Upper lobe of left lung (tissue), 6 donors: Measurements from ENCODE around the gene OR51D1. TPM values are rescaled to one million over a fixed set of nuclear protein-coding genes. Genes with fewer than 3 reads are reported as not detected.

Experiments used
- ATAC-seq, 2 donors: fragments of 200-7000 bp; cut with Tn5 transposase; one replicate each; pipeline ENCODE4 v1.9.1; 2022; ENCODE audit warnings: mild to moderate bottlenecking in 2 of 2, moderate library complexity in 2 of 2; ENCODE audit not compliant: low FRiP score in 2 of 2
- DNase-seq, 2 donors: peaks; one replicate each; pipeline ENCODE4 v3.0.0-alpha.2; 2019 to 2020
- H3K27ac ChIP-seq, 4 donors: fragments of 200-600 bp; sonication (generic); one replicate each; pipeline ENCODE4 v1.5.1; 2016 to 2019
- H3K27me3 ChIP-seq, 4 donors: fragments of 200-600 bp; sonication (generic); one replicate each; pipeline ENCODE4 v1.5.1; 2017 to 2019
- H3K36me3 ChIP-seq, 4 donors: fragments of 200-600 bp; sonication (generic); one replicate each; pipeline ENCODE4 v1.5.1; 2016 to 2019
- H3K4me1 ChIP-seq, 4 donors: fragments of 200-600 bp; sonication (generic); one replicate each; pipeline ENCODE4 v1.5.1; 2018 to 2019
- H3K4me3 ChIP-seq, 4 donors: fragments of 200-600 bp; sonication (generic); one replicate each; pipeline ENCODE4 v1.5.1; 2017 to 2019; ENCODE audit warnings: mild to moderate bottlenecking in 2 of 4, moderate library complexity in 1 of 4
- H3K9me3 ChIP-seq, 4 donors: fragments of 200-600 bp; sonication (generic); one replicate each; pipeline ENCODE4 v1.5.1; 2018 to 2019
- EP300 ChIP-seq, 4 donors: sonication (generic); formaldehyde crosslinking; IDR thresholded peaks; one replicate each; pipeline ENCODE4 v1.5.1; 2017; ENCODE audit warnings: antibody characterized with exemption in 4 of 4, control low read depth in 2 of 4
- POLR2A ChIP-seq, 4 donors: fragments of 450-650 bp; IDR thresholded peaks; one replicate each; pipeline ENCODE4 v1.5.1; 2016 to 2017; ENCODE audit warnings: antibody characterized with exemption in 4 of 4, mild to moderate bottlenecking in 2 of 4
- POLR2AphosphoS5 ChIP-seq, 2 donors: sonication (generic); formaldehyde crosslinking; IDR thresholded peaks; one replicate each; pipeline ENCODE4 v1.5.1; 2017; ENCODE audit warnings: antibody characterized with exemption in 2 of 2
- WGBS, 2 donors: methylation state at CpG; one replicate each; pipeline ENCODE4 v1.1.5; 2017 to 2018; 5-methylcytosine and 5-hydroxymethylcytosine counted together
- total RNA-seq, 6 donors: library from RNA; depleted of rRNA in 4 of 6; stranded (reverse); fragments of >200 nt in 4 of 6; gene quantifications; one replicate each; pipeline versions ENCODE4 v1.1.0 to v1.2.1, GENCODE V29; 2016 to 2021
- TF ChIP-seq, protein P1 (sequence below), 6 experiments: fragments of 450-650 bp in 4 of 6; fragments of 200-600 bp in 2 of 6; sonication (generic) in 2 of 6; IDR thresholded peaks; one replicate each; pipeline ENCODE4 v1.5.1; 2016 to 2019; ENCODE audit warnings: antibody characterized with exemption in 6 of 6
- donor health status: DM: no; HTN: no; CAD: no; lungs with moderate emphysema.
- donor health status: DM: no; HTN: yes; CAD: no; lungs with severe emphysema.

OR51D1 gene
- total RNA-seq, 6 donors from 2014 or later: not detected

DNA sequence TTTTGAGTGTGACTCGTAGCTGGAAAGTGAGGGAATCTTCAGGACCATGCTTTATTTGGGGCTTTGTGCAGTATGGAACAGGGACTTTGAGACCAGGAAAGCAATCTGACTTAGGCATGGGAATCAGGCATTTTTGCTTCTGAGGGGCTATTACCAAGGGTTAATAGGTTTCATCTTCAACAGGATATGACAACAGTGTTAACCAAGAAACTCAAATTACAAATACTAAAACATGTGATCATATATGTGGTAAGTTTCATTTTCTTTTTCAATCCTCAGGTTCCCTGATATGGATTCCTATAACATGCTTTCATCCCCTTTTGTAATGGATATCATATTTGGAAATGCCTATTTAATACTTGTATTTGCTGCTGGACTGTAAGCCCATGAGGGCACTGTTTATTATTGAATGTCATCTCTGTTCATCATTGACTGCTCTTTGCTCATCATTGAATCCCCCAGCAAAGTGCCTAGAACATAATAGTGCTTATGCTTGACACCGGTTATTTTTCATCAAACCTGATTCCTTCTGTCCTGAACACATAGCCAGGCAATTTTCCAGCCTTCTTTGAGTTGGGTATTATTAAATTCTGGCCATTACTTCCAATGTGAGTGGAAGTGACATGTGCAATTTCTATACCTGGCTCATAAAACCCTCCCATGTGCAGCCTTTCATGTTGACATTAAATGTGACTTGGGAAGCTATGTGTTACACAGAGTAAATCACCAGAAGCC lies 17.5 kb downstream of the OR51D1 start:
- Histone ChIP-seq H3K9me3 (no peaks in the 10 kb centered on the region), H3K4me3 (no peak overlapping the region), H3K27ac (no peak overlapping the region), H3K27me3 (no peaks in the 10 kb centered on the region), H3K36me3 (no peaks in the 10 kb centered on the region), H3K4me1 (no peaks in the 10 kb centered on the region)
- no peak for DNase-seq
- WGBS, 2 donors: 77 to 90% methylated on average over 2 of the region's 2 CpGs
- no peak for TF ChIP-seq POLR2AphosphoS5 (IDR thresholded peaks at IDR 0.05)
- no peak for TF ChIP-seq EP300 (IDR thresholded peaks at IDR 0.05)
- TF ChIP-seq, protein P1, sequence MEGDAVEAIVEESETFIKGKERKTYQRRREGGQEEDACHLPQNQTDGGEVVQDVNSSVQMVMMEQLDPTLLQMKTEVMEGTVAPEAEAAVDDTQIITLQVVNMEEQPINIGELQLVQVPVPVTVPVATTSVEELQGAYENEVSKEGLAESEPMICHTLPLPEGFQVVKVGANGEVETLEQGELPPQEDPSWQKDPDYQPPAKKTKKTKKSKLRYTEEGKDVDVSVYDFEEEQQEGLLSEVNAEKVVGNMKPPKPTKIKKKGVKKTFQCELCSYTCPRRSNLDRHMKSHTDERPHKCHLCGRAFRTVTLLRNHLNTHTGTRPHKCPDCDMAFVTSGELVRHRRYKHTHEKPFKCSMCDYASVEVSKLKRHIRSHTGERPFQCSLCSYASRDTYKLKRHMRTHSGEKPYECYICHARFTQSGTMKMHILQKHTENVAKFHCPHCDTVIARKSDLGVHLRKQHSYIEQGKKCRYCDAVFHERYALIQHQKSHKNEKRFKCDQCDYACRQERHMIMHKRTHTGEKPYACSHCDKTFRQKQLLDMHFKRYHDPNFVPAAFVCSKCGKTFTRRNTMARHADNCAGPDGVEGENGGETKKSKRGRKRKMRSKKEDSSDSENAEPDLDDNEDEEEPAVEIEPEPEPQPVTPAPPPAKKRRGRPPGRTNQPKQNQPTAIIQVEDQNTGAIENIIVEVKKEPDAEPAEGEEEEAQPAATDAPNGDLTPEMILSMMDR (IDR thresholded peaks at IDR 0.05): no peak
- TF ChIP-seq POLR2A (IDR thresholded peaks at IDR 0.05): no peak
- ATAC-seq: no peak

GRCh38 chr11:4658629-4659445 lies 21.6 kb downstream of the OR51D1 start:
- TF ChIP-seq POLR2A (IDR thresholded peaks at IDR 0.05): no peak
- no peak for TF ChIP-seq EP300 (IDR thresholded peaks at IDR 0.05)
- TF ChIP-seq, protein P1 (IDR thresholded peaks at IDR 0.05): no peak
- TF ChIP-seq POLR2AphosphoS5 (IDR thresholded peaks at IDR 0.05): no peak
- Histone ChIP-seq H3K4me1 (no peaks in the 10 kb centered on the region), H3K36me3 (no peaks in the 10 kb centered on the region), H3K4me3 (no peak overlapping the region), H3K27ac (no peak overlapping the region), H3K9me3 (no peaks in the 10 kb centered on the region), H3K27me3 (no peaks in the 10 kb centered on the region)
- WGBS, 2 donors: 55 to 59% methylated on average over 5 of the region's 5 CpGs
- DNase-seq (no peak), ATAC-seq (no peak)

DNA sequence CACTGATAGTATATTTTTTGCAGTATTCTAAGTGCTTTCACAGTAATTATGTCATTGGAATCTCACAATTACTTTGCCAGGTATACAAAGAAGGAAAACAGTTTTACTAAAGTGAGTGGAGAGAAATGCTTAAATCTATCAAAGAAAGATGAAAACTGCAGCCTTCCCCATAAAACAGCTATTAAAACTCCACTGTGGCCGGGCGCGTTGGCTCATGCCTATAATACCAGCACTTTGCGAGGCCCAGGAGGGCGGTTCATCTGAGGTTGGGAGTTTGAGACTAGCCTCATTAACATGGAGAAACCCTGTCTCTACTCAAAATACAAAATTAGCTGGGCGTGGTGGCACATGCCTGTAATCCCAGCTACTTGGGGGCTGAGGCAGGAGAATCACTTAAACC lies 25.6 kb downstream of the OR51D1 start:
- TF ChIP-seq EP300 (IDR thresholded peaks at IDR 0.05) (no peak), POLR2A (IDR thresholded peaks at IDR 0.05) (no peak), POLR2AphosphoS5 (IDR thresholded peaks at IDR 0.05) (no peak)
- TF ChIP-seq, protein P1 (IDR thresholded peaks at IDR 0.05): no peak
- ATAC-seq (no peak), DNase-seq (no peak)
- H3K9me3 ChIP-seq: no peaks in the 10 kb centered on the region
- no peaks in the 10 kb centered on the region for H3K4me1 ChIP-seq
- H3K27me3 ChIP-seq: no peaks in the 10 kb centered on the region
- H3K36me3 ChIP-seq: no peaks in the 10 kb centered on the region
- H3K27ac ChIP-seq: no peak overlapping the region
- 92 to 95% methylated on average over 6 of the region's 6 CpGs for WGBS, 2 donors
- H3K4me3 ChIP-seq: no peak overlapping the region

GRCh38 chr11:4664183-4664582 lies 26.9 kb downstream of the OR51D1 start:
- no peaks in the 10 kb centered on the region for H3K4me1 ChIP-seq
- no peak overlapping the region for H3K4me3 ChIP-seq
- DNase-seq: no peak
- H3K27ac ChIP-seq: no peak overlapping the region
- no peak for ATAC-seq
- TF ChIP-seq, protein P1 (IDR thresholded peaks at IDR 0.05): no peak
- TF ChIP-seq EP300 (IDR thresholded peaks at IDR 0.05) (no peak), POLR2A (IDR thresholded peaks at IDR 0.05) (no peak), POLR2AphosphoS5 (IDR thresholded peaks at IDR 0.05) (no peak)
- H3K36me3 ChIP-seq: no peaks in the 10 kb centered on the region
- no peaks in the 10 kb centered on the region for H3K9me3 ChIP-seq
- no peaks in the 10 kb centered on the region for H3K27me3 ChIP-seq
- WGBS, 2 donors: 90 to 92% methylated on average over 3 of the region's 3 CpGs
